B cell (primary cell): ENCODE measurements around the gene PPP4R4.

Experiments
- CTCF ChIP-seq: fragments of 200-600 bp; IDR thresholded peaks from one replicate; pipeline ENCODE4 v1.8.0; 2022; ENCODE audit warnings: antibody characterized with exemption, mild to moderate bottlenecking
- EZH2 ChIP-seq: IDR thresholded peaks from 2 replicates; pipeline ENCODE4 v1.6.1; 2012; ENCODE audit warnings: borderline replicate concordance, low read depth, mild to moderate bottlenecking, moderate library complexity, low read length; ENCODE audit not compliant: insufficient read depth, poor library complexity, severe bottlenecking

DNA sequence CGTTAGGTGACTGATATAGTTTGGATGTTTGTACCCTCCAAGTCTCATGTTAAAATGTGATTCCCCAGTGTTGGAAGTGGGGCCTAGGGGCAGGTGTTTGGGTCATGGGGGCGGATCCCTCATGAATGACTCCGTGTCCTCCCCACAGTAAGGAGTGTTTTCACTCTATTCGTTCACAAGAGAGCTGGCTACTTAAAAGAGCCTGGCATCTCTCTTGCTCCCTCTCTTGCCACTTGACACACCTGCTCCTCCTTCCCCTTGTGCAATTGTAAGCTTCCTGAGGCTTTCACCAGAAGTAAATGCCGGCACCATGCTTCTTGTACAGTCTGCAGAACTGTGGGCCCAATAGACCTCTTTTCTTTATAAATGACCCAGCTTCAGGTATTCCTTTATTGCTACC is 47.3 kb upstream of the PPP4R4 start:
- TF ChIP-seq CTCF = no peak
- no peak for TF ChIP-seq EZH2
